GM23338 (cell line): ENCODE measurements around the gene GFER.

Source experiments
- EZH2 ChIP-seq: fragments of 200-600 bp; sonication (generic); IDR thresholded peaks from one replicate; pipeline ENCODE4 v1.8.0; 2017; ENCODE audit warnings: antibody characterized with exemption, mild to moderate bottlenecking, low read depth; ENCODE audit not compliant: unreplicated experiment
- JUNB ChIP-seq: IDR thresholded peaks from one replicate; pipeline ENCODE4 v1.6.1; 2016; ENCODE audit warnings: antibody characterized with exemption; ENCODE audit not compliant: unreplicated experiment
- POLR2AphosphoS5 ChIP-seq: IDR thresholded peaks from 2 replicates; pipeline ENCODE4 v1.6.1; 2016; ENCODE audit warnings: antibody characterized with exemption, low read depth
- ZNF114 ChIP-seq: fragments of 250-450 bp; sonication (Bioruptor Pico); IDR thresholded peaks from 2 replicates; pipeline ENCODE4 v1.5.0; 2020; ENCODE audit warnings: mild to moderate bottlenecking, moderate library complexity
- TF ChIP-seq, protein P1 (sequence below), 2 experiments: fragments of 200-600 bp in 1 of 2; sonication (generic) in 1 of 2; conservative IDR thresholded peaks; 2 replicates each; pipeline versions ENCODE4 v1.5.1 to v1.6.1; 2016 to 2017; ENCODE audit warnings: antibody characterized with exemption in 2 of 2, low read depth in 2 of 2, mild to moderate bottlenecking in 2 of 2, moderate library complexity in 1 of 2
- TF ChIP-seq, protein P2 (sequence below): IDR thresholded peaks from one replicate; pipeline ENCODE4 v1.6.1; 2018; ENCODE audit warnings: antibody characterized with exemption; ENCODE audit not compliant: unreplicated experiment

DNA sequence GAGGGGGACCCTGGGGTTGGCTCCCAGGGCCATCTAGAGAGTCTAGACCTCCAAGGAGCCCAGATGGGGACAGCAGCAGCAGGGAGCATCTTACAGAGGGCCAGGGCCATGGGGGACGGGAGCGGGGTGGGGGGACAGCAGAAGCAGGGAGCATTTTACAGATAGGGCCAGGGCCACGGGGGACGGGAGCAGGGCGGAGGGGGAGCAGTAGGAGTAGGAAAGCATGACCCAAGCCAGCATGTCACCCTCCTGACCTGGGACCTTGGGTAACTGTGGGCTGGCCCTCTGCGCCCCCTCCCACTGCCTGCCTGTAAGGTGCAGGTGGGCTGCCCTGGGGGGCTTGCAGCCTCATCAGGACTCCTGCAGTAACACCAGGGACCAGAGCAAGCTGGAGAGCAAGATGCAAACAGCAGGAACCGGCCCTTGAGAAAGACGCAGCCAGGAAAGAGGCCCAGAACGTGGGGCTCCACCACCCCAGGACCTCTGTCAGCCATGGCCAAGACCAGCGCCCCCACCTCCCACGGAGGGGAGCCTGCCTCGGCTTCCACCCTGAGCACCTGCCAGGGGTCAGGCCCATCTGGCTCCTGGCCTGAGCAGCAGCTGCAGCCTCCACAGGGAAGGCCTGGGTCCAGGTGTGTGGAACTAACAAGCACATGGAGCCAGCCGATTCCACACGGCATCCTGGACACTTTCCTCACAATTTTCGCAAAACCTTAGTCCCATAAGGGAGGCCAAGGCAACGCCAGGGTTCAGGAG is 23.3 kb downstream of the GFER start:
- TF ChIP-seq, protein P1, sequence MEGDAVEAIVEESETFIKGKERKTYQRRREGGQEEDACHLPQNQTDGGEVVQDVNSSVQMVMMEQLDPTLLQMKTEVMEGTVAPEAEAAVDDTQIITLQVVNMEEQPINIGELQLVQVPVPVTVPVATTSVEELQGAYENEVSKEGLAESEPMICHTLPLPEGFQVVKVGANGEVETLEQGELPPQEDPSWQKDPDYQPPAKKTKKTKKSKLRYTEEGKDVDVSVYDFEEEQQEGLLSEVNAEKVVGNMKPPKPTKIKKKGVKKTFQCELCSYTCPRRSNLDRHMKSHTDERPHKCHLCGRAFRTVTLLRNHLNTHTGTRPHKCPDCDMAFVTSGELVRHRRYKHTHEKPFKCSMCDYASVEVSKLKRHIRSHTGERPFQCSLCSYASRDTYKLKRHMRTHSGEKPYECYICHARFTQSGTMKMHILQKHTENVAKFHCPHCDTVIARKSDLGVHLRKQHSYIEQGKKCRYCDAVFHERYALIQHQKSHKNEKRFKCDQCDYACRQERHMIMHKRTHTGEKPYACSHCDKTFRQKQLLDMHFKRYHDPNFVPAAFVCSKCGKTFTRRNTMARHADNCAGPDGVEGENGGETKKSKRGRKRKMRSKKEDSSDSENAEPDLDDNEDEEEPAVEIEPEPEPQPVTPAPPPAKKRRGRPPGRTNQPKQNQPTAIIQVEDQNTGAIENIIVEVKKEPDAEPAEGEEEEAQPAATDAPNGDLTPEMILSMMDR (conservative IDR thresholded peaks at IDR 0.05; ENCODE audit: low read depth in 2 of 2) = no peak
- TF ChIP-seq EZH2 = no peak
- TF ChIP-seq POLR2AphosphoS5 = no peak
- TF ChIP-seq, protein P2, sequence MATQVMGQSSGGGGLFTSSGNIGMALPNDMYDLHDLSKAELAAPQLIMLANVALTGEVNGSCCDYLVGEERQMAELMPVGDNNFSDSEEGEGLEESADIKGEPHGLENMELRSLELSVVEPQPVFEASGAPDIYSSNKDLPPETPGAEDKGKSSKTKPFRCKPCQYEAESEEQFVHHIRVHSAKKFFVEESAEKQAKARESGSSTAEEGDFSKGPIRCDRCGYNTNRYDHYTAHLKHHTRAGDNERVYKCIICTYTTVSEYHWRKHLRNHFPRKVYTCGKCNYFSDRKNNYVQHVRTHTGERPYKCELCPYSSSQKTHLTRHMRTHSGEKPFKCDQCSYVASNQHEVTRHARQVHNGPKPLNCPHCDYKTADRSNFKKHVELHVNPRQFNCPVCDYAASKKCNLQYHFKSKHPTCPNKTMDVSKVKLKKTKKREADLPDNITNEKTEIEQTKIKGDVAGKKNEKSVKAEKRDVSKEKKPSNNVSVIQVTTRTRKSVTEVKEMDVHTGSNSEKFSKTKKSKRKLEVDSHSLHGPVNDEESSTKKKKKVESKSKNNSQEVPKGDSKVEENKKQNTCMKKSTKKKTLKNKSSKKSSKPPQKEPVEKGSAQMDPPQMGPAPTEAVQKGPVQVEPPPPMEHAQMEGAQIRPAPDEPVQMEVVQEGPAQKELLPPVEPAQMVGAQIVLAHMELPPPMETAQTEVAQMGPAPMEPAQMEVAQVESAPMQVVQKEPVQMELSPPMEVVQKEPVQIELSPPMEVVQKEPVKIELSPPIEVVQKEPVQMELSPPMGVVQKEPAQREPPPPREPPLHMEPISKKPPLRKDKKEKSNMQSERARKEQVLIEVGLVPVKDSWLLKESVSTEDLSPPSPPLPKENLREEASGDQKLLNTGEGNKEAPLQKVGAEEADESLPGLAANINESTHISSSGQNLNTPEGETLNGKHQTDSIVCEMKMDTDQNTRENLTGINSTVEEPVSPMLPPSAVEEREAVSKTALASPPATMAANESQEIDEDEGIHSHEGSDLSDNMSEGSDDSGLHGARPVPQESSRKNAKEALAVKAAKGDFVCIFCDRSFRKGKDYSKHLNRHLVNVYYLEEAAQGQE = no peak
- no peak for TF ChIP-seq ZNF114
- TF ChIP-seq JUNB = no peak
